Urothelium cell line (cell line): Measurements from ENCODE around the gene PSMA6.
"Not testable (repeated sequence)": the region's sequence is repeated elsewhere in the genome, so short reads cannot be mapped to it uniquely, and the experiment has no call there.

Experiments
- DNase-seq: peaks from one replicate; pipeline ENCODE4 v3.0.0; 2011; ENCODE audit warnings: low spot score, mixed read lengths
- FAIRE-seq: peaks from 2 replicates; lab custom pipeline; 2011; peaks lifted over from hg19 to GRCh38; lab: Jason Lieb, UNC

Gene PSMA6

GRCh38 chr14:35292051-35292769 is at the start of gene PSMA6:
Gene PSMA6, plus strand, starts transcription at chr14:35292382. Its CDS starts 95 bp downstream, at chr14:35292477.
- FAIRE-seq (no peak), DNase-seq (peak; percentile 97)

- FAIRE-seq (no peak), DNase-seq (no peak)
Observed at GRCh38 chr14:35242599-35243311, 49.4 kb upstream of the PSMA6 start.

GRCh38 chr14:35243956-35244355 is 48.2 kb upstream of the PSMA6 start:
- FAIRE-seq (no peak), DNase-seq (no peak)

GRCh38 chr14:35244542-35244941 is 47.6 kb upstream of the PSMA6 start:
- FAIRE-seq = no peak

GRCh38 chr14:35245051-35245450 is 47.1 kb upstream of the PSMA6 start:
- FAIRE-seq (no peak), DNase-seq (no peak)

More at GRCh38 chr14:35244542-35244941, 47.6 kb upstream of the PSMA6 start:
- no peak for DNase-seq

GRCh38 chr14:35247777-35248475 is 44.3 kb upstream of the PSMA6 start:
- FAIRE-seq = no peak
- DNase-seq = no peak

- DNase-seq = no peak
- FAIRE-seq = no peak
Observed at GRCh38 chr14:35248476-35248788, 43.8 kb upstream of the PSMA6 start.

GRCh38 chr14:35250319-35250718 is 41.9 kb upstream of the PSMA6 start:
- no peak for FAIRE-seq
- no peak for DNase-seq

GRCh38 chr14:35252451-35252868 is 39.7 kb upstream of the PSMA6 start:
- DNase-seq (no peak), FAIRE-seq (no peak)

GRCh38 chr14:35253056-35253455 is 39.1 kb upstream of the PSMA6 start:
- DNase-seq, FAIRE-seq: not testable (repeated sequence)

GRCh38 chr14:35254034-35254622 is 38.1 kb upstream of the PSMA6 start:
- not testable (repeated sequence) for FAIRE-seq, DNase-seq

GRCh38 chr14:35254736-35255135 is 37.4 kb upstream of the PSMA6 start:
- DNase-seq (no peak), FAIRE-seq (no peak)

GRCh38 chr14:35255711-35256110 is 36.5 kb upstream of the PSMA6 start:
- FAIRE-seq = no peak
- no peak for DNase-seq

- DNase-seq (no peak), FAIRE-seq (no peak)
Observed at GRCh38 chr14:35257809-35258208, 34.4 kb upstream of the PSMA6 start.

- FAIRE-seq (no peak), DNase-seq (no peak)
Observed at GRCh38 chr14:35258420-35258819, 33.8 kb upstream of the PSMA6 start.

- FAIRE-seq = no peak
- no peak for DNase-seq
Observed at GRCh38 chr14:35261774-35262173, 30.4 kb upstream of the PSMA6 start.

GRCh38 chr14:35262436-35262835 is 29.7 kb upstream of the PSMA6 start:
- DNase-seq = no peak
- FAIRE-seq = no peak

GRCh38 chr14:35268946-35269345 is 23.2 kb upstream of the PSMA6 start:
- FAIRE-seq (no peak), DNase-seq (no peak)

- FAIRE-seq = no peak
- DNase-seq = no peak
Observed at GRCh38 chr14:35274805-35275204, 17.4 kb upstream of the PSMA6 start.

- DNase-seq = no peak
- FAIRE-seq = no peak
Observed at GRCh38 chr14:35277179-35277578, 15.0 kb upstream of the PSMA6 start.

GRCh38 chr14:35279369-35279768 is 12.8 kb upstream of the PSMA6 start:
- DNase-seq = no peak
- no peak for FAIRE-seq
